Coronary artery (tissue), 2 donors: ENCODE measurements around the gene IFNAR1.
"Not testable (repeated sequence)": the region's sequence is repeated elsewhere in the genome, so short reads cannot be mapped to it uniquely, and the experiment has no call there.

Source experiments
- DNase-seq: peaks from one replicate; pipeline ENCODE4 v3.0.0-alpha.2; 2017; ENCODE audit warnings: low spot score
- H3K27ac ChIP-seq, 2 donors: fragments of 200-600 bp; sonication (generic); one replicate each; pipeline ENCODE4 v1.5.1; 2016 to 2019
- H3K4me3 ChIP-seq: fragments of 200-600 bp; sonication (generic); 2 replicates; pipeline ENCODE4 v1.5.1; 2016; ENCODE audit warnings: mild to moderate bottlenecking, moderate library complexity
- TF ChIP-seq, protein P1 (sequence below): fragments of 200-600 bp; sonication (generic); IDR thresholded peaks from one replicate; pipeline ENCODE4 v1.5.1; 2019; ENCODE audit warnings: antibody characterized with exemption

Gene IFNAR1

DNA sequence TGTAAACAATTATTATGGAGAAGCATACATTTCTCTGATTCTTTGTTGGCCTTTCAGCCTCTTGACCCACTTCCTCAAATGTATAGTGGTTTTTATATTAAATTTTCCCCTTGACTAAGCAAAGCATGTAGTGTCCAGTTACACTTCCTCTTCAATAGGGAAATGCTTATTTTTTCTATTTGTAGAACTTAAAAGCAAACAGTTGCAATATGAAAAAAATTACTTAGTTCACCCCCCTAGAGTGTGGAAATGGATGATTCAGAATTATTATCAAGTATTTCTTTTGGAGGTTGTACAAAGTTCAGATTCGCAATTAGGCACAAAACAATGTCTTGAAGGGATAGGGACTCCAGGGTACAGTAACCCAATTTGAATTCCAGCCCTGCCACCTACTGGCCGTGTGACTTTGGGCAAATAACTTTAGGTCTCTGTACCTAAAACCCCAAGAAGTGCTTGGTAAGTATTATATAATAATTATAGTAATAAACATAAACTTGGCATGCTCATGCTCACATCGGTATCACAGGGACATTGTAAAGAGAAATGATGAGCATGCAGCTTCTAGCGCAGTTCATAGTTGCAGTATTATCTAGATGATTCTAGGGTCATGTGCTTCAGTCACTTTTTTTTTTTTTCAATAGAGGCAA is 49.8 kb downstream of the IFNAR1 start:
- no peak for DNase-seq
- H3K4me3 ChIP-seq, result no peak overlapping the region
- TF ChIP-seq, protein P1, sequence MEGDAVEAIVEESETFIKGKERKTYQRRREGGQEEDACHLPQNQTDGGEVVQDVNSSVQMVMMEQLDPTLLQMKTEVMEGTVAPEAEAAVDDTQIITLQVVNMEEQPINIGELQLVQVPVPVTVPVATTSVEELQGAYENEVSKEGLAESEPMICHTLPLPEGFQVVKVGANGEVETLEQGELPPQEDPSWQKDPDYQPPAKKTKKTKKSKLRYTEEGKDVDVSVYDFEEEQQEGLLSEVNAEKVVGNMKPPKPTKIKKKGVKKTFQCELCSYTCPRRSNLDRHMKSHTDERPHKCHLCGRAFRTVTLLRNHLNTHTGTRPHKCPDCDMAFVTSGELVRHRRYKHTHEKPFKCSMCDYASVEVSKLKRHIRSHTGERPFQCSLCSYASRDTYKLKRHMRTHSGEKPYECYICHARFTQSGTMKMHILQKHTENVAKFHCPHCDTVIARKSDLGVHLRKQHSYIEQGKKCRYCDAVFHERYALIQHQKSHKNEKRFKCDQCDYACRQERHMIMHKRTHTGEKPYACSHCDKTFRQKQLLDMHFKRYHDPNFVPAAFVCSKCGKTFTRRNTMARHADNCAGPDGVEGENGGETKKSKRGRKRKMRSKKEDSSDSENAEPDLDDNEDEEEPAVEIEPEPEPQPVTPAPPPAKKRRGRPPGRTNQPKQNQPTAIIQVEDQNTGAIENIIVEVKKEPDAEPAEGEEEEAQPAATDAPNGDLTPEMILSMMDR, result no peak
- H3K27ac ChIP-seq, result peak overlapping the region; percentile 24 to 74

DNA sequence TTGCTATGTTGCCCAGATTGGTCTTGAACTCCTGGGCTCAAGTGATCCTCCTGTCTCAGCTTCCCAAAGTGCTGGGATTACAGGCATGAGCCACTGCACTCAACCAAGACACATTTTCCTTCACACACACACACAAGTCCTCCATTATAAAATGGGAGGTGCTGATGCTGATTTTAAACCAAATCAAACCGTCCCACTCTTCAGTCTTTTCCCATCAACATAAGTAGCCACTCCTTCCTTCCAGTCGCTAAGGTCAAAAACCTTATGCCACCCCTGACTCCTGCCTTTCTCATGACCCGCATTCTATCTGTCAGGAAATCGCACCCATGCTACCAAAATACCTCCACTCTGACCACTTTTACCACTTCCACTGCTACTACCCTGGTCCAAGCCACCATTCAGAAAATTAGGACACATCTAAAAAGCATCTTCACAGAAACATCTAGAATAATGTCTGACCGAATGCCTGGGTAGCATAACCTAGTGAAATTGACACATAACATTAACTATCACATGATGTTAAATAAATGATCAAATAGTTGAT is 50.4 kb downstream of the IFNAR1 start:
- TF ChIP-seq, protein P1, result no peak
- DNase-seq, result no peak
- Histone ChIP-seq H3K4me3 (no peak overlapping the region), H3K27ac (peak overlapping the region; percentile 3 to 24)

DNA sequence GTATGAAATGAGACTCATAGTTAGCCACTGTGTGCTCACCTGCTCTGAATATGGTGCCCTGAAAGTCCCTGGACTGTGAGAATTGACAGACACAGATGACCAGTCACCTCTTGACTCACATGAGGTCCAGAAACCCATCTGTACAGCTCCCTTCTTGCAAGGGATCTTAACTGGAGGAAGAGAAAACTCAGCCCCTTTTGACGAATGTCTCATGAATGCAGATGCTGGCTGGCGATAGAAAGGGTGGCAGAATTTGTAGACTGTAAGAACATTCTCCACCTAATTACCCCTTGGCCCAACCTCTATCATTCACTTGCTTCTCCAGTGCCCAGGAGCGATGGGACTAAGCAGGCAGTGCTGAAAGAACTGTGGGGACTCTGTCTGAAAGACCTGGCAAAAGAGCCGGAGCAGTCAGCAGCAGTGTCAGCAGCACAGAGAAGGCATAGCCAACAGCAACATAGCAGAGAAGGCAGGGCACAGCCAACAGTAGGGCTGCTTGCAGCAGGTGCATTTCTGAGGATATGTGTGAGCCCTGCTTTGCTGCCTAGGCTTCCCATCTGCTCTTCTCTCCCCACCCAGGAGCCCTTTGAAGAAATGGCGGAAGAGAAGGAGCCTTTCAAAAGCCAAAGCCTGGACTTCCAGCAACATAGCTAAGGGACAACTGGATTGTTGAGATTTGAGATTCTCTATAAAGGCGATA is 52.6 kb downstream of the IFNAR1 start:
- H3K27ac ChIP-seq, result no peak overlapping the region
- TF ChIP-seq, protein P1, result no peak
- no peak overlapping the region for H3K4me3 ChIP-seq
- no peak for DNase-seq

DNA sequence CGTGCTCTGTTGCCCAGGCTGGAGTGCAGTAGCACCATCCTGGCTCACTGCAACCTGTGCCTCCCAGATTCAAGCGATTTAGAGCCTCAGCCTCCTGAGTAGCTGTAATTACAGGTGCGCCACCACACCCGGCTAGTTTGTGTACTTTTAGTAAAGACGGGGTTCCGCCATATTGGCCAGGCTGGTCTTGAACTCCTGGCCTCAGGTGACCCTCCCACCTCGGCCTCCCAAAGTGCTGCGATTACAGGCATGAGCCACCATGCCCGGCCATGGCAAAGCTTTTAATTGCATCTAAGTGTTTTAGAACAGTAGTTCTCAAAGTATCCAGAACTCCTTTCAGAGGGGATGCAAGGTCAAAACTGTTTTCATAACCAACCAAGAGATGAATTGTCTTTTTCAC is 53.3 kb downstream of the IFNAR1 start:
- Histone ChIP-seq H3K27ac (no peak overlapping the region), H3K4me3 (no peak overlapping the region)
- TF ChIP-seq, protein P1, result no peak
- DNase-seq, result no peak

DNA sequence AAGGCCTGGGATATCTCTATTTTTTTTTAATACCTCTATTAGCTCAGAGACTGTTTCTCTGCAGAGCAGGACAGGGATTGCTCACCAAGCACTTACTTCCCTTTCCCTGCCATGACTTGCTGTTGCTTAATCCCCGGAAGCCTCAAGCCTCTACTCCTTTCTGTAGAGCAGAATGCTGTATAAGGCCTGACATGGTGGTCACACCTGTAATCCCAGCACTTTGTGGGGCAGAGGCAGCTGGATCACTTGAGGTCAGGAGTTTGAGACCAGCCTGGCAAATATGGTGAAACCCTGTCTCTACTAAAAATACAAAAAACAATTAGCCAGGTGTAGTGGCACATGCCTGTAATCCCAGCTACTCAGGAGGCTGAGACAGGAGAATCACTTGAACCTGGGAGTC is 55.2 kb downstream of the IFNAR1 start:
- not testable (repeated sequence) for DNase-seq

DNA sequence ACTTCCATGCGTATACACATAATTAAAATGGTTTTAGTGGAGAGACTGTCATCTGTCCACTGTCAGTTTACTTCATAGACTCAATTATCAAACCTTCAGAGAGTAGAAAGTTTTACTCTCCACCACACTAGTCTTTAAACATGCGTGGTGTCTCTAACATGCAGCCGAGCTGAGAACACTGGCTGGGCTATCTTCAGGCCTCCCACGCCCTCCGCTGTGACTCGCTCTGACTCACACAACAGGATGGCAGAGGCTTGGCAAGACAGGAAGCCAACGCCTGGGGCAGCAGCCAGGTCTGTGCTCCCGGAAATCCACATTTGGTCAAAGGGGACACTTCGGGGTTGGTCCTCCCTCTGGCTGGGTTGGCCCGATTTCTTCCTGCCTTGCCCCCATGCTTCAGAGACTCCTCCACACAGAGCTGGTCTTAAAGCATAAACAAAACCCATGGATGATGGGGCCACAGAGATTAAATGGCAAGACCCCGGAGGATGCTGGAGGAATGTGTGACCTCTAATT is 55.8 kb downstream of the IFNAR1 start:
- peak; percentile 97 for DNase-seq
- TF ChIP-seq, protein P1, result no peak
- Histone ChIP-seq H3K27ac (peak overlapping the region; percentile 72 to 87), H3K4me3 (peak overlapping the region; percentile 23)

More for the DNA sequence above, 55.2 kb downstream of the IFNAR1 start:
- Histone ChIP-seq H3K27ac (peak overlapping the region; percentile 72 to 87), H3K4me3 (peak overlapping the region; percentile 23)

DNA sequence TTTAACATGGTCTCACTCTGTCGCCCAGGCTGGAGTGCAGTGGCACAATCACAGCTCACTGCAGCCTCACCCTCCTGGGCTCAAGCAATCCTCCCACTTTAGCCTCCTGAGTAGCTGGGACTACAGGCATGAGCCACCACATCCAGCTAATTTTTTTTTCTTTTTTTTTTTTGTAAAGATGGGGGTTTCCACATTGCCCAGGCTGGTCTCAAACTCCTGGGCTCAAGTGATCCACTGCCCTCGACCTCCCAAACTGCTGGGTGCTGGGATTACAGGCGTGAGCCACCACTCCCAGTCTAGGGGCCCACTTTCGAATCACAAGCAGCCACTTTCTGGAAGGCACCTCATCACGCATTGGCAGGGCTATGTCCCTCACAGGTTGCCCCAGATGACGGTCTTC is 56.6 kb downstream of the IFNAR1 start:
- DNase-seq, H3K4me3 ChIP-seq: not testable (repeated sequence)
- H3K27ac ChIP-seq, result peak overlapping the region in 1 of 2 donors; percentile 44
